Astrocyte (in vitro differentiated cells and primary cell): ENCODE data around the gene RIOK2. TPM values are rescaled to one million over a fixed set of nuclear protein-coding genes. Genes with fewer than 3 reads are reported as not detected.
"Not testable (repeated sequence)": the region's sequence is repeated elsewhere in the genome, so short reads cannot be mapped to it uniquely, and the experiment has no call there.

Source experiments
- DNase-seq: peaks from one replicate; pipeline ENCODE4 v3.0.0-alpha.2; 2010; ENCODE audit warnings: low read depth
- FAIRE-seq: peaks from 2 replicates; lab custom pipeline; 2011; peaks lifted over from hg19 to GRCh38; lab: Jason Lieb, UNC
- H2AFZ ChIP-seq: 2 replicates; pipeline ENCODE4 v1.6.0; 2012; ENCODE audit warnings: low read depth, low read length, inconsistent platforms
- H3K27ac ChIP-seq: 2 replicates; pipeline ENCODE4 v1.5.1; 2011; ENCODE audit warnings: low read depth, low read length, inconsistent platforms
- H3K27me3 ChIP-seq: 2 replicates; pipeline ENCODE4 v1.6.0; 2011; ENCODE audit warnings: low read length, inconsistent platforms; ENCODE audit not compliant: insufficient read depth
- H3K36me3 ChIP-seq: 2 replicates; pipeline ENCODE4 v1.5.1; 2011; ENCODE audit warnings: low read length, inconsistent platforms; ENCODE audit not compliant: insufficient read depth
- H3K4me1 ChIP-seq: 2 replicates; pipeline ENCODE4 v1.5.1; 2011; ENCODE audit warnings: low read length, inconsistent platforms; ENCODE audit not compliant: insufficient read depth
- H3K4me2 ChIP-seq: 2 replicates; pipeline ENCODE4 v1.6.0; 2012; ENCODE audit warnings: low read length, inconsistent platforms
- H3K4me3 ChIP-seq: 2 replicates; pipeline ENCODE4 v1.5.1; 2011; ENCODE audit warnings: low read depth, mild to moderate bottlenecking, low read length, inconsistent platforms; ENCODE audit not compliant: insufficient read depth
- H3K79me2 ChIP-seq: 2 replicates; pipeline ENCODE4 v1.6.0; 2012; ENCODE audit warnings: mild to moderate bottlenecking, low read length, inconsistent platforms; ENCODE audit not compliant: insufficient read depth
- H3K9ac ChIP-seq: 2 replicates; pipeline ENCODE4 v1.6.0; 2012; ENCODE audit warnings: mild to moderate bottlenecking, low read length, inconsistent platforms
- H3K9me3 ChIP-seq: 2 replicates; pipeline ENCODE4 v1.5.1; 2012; ENCODE audit warnings: low read depth, mild to moderate bottlenecking, low read length, inconsistent platforms; ENCODE audit not compliant: insufficient read depth
- H4K20me1 ChIP-seq: 2 replicates; pipeline ENCODE4 v1.6.0; 2012; ENCODE audit warnings: low read length, inconsistent platforms; ENCODE audit not compliant: insufficient read depth
- H3K27ac Mint-ChIP-seq: one replicate; pipeline ENCODE4 v1.8.0; 2021; ENCODE audit warnings: mild to moderate bottlenecking, mixed read lengths; ENCODE audit not compliant: unreplicated experiment
- H3K27me3 Mint-ChIP-seq: one replicate; pipeline ENCODE4 v1.8.0; 2021; ENCODE audit warnings: low read depth, mixed read lengths; ENCODE audit not compliant: unreplicated experiment
- H3K36me3 Mint-ChIP-seq: one replicate; pipeline ENCODE4 v1.8.0; 2021; ENCODE audit warnings: low read depth, mixed read lengths; ENCODE audit not compliant: unreplicated experiment
- H3K4me1 Mint-ChIP-seq: one replicate; pipeline ENCODE4 v1.8.0; 2021; ENCODE audit warnings: low read depth, mixed read lengths; ENCODE audit not compliant: unreplicated experiment
- H3K4me3 Mint-ChIP-seq: one replicate; pipeline ENCODE4 v1.8.0; 2021; ENCODE audit warnings: mild to moderate bottlenecking, moderate library complexity, mixed read lengths; ENCODE audit not compliant: unreplicated experiment
- H3K9me3 Mint-ChIP-seq: one replicate; pipeline ENCODE4 v1.8.0; 2021; ENCODE audit warnings: mild to moderate bottlenecking, mixed read lengths; ENCODE audit not compliant: unreplicated experiment
- EZH2 ChIP-seq: IDR thresholded peaks from 2 replicates; pipeline ENCODE4 v1.6.1; 2012; ENCODE audit warnings: mild to moderate bottlenecking, low read length, inconsistent platforms; ENCODE audit not compliant: insufficient read depth
- total RNA-seq: library from RNA; stranded (reverse); gene quantifications from 2 replicates; pipeline ENCODE4 v1.2.1, GENCODE V29; 2021
- TF ChIP-seq, protein P1 (sequence below): IDR thresholded peaks from 2 replicates; pipeline ENCODE4 v1.5.1; 2011; ENCODE audit warnings: low read depth, mild to moderate bottlenecking, inconsistent platforms, low read length, moderate library complexity; ENCODE audit not compliant: insufficient read depth

Gene RIOK2
- total RNA-seq, 1 donor from 2014 or later = 39.4 TPM

DNA sequence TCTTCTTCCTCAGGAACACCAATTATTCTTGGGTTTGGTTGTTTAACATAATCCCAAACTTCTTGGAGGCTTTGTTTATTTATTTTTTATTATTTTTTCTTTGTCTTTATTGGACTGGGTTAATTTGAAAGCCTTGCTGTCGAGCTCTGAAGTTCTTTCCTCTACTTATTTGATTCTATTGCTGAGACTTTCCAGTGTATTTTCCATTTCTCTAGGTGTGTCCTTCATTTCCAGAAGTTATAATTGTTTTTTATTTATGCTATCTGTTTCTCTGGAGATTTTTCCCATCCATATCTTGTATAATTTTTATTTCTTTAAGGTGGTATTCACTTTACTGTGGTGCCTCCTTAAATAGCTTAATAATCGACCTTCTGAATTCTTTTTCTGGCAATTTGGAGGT, 8.8 kb upstream of the RIOK2 start:
- H3K27me3 ChIP-seq = no peaks in the 10 kb centered on the region
- Mint-ChIP-seq H3K9me3 (peaks cover 6% of the 10 kb centered on the region), H3K27ac (no peak overlapping the region), H3K36me3 (peaks cover 4% of the 10 kb centered on the region), H3K27me3 (no peaks in the 10 kb centered on the region), H3K4me1 (no peaks in the 10 kb centered on the region), H3K4me3 (no peak overlapping the region)
- H3K9ac ChIP-seq = no peak overlapping the region
- no peak overlapping the region for H3K4me2 ChIP-seq
- H4K20me1 ChIP-seq = no peaks in the 10 kb centered on the region
- no peak overlapping the region for H3K4me3 ChIP-seq
- no peaks in the 10 kb centered on the region for H3K9me3 ChIP-seq
- no peak overlapping the region for H3K27ac ChIP-seq
- no peak overlapping the region for H2AFZ ChIP-seq
- TF ChIP-seq EZH2 = no peak
- TF ChIP-seq, protein P1, sequence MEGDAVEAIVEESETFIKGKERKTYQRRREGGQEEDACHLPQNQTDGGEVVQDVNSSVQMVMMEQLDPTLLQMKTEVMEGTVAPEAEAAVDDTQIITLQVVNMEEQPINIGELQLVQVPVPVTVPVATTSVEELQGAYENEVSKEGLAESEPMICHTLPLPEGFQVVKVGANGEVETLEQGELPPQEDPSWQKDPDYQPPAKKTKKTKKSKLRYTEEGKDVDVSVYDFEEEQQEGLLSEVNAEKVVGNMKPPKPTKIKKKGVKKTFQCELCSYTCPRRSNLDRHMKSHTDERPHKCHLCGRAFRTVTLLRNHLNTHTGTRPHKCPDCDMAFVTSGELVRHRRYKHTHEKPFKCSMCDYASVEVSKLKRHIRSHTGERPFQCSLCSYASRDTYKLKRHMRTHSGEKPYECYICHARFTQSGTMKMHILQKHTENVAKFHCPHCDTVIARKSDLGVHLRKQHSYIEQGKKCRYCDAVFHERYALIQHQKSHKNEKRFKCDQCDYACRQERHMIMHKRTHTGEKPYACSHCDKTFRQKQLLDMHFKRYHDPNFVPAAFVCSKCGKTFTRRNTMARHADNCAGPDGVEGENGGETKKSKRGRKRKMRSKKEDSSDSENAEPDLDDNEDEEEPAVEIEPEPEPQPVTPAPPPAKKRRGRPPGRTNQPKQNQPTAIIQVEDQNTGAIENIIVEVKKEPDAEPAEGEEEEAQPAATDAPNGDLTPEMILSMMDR = no peak
- H3K4me1 ChIP-seq = no peaks in the 10 kb centered on the region
- no peaks in the 10 kb centered on the region for H3K79me2 ChIP-seq
- DNase-seq = no peak
- H3K36me3 ChIP-seq = no peaks in the 10 kb centered on the region
- FAIRE-seq = no peak

DNA sequence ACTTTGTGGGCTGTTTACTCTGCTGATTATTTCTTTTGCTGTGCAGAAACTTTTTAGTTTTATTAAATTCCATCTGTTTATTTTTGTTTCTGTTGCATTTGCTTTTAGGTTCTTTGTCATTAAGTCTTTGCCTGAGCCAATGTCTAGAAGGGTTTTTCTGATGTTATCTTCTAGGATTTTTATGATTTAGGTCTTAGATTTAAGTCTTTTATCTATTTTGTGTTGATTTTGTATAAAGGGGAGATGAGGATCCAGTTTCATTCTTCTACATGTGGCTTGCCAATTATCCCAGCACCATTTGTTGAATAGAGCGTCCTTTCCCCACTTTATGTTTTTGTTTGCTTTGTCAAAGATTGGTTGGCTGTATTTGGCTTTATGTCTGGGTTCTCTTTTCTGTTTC, 6.5 kb upstream of the RIOK2 start:
- H3K4me2 ChIP-seq, H3K27ac Mint-ChIP-seq, H3K27me3 Mint-ChIP-seq, H2AFZ ChIP-seq, H4K20me1 ChIP-seq, H3K9me3 Mint-ChIP-seq, H3K4me1 ChIP-seq, H3K4me1 Mint-ChIP-seq, H3K79me2 ChIP-seq, H3K36me3 ChIP-seq, FAIRE-seq, H3K27ac ChIP-seq, H3K36me3 Mint-ChIP-seq, DNase-seq, H3K4me3 ChIP-seq, H3K27me3 ChIP-seq, H3K9ac ChIP-seq, H3K4me3 Mint-ChIP-seq, H3K9me3 ChIP-seq: not testable (repeated sequence)

DNA sequence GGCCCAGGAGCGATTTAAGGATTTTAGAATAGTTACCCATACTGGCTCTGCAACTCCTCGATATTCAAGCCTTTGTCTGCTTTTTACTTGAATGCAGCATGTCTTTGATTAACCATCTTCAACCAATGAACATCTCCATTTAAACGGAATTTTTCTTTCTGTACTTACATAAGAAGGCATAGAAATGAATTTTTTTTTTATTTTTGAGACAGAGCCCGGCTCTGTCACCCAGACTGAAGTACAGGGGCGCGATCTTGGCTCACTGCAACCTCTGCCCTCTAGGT, 825 bp upstream of the RIOK2 start:
- H3K36me3 ChIP-seq = peaks cover 2% of the 10 kb centered on the region
- peak overlapping the region; percentile 96 for H3K27ac ChIP-seq
- peak overlapping the region; percentile 90 for H3K4me2 ChIP-seq
- Mint-ChIP-seq H3K4me1 (peaks cover 10% of the 10 kb centered on the region), H3K36me3 (peaks cover under 1% of the 10 kb centered on the region), H3K9me3 (peaks cover 1% of the 10 kb centered on the region), H3K27ac (peak overlapping the region; percentile 98), H3K27me3 (no peaks in the 10 kb centered on the region), H3K4me3 (peak overlapping the region; percentile 97)
- H3K9ac ChIP-seq = peak overlapping the region; percentile 97
- no peaks in the 10 kb centered on the region for H3K27me3 ChIP-seq
- TF ChIP-seq EZH2 = no peak
- TF ChIP-seq, protein P1 = no peak
- H3K4me3 ChIP-seq = peak overlapping the region; percentile 97
- no peaks in the 10 kb centered on the region for H3K9me3 ChIP-seq
- peak overlapping the region; percentile 89 for H2AFZ ChIP-seq
- peaks cover 12% of the 10 kb centered on the region for H3K4me1 ChIP-seq
- DNase-seq (no peak), FAIRE-seq (no peak)
- H3K79me2 ChIP-seq = peaks cover 35% of the 10 kb centered on the region
- peaks cover 19% of the 10 kb centered on the region for H4K20me1 ChIP-seq
